Stimulated activated CD4-positive, alpha-beta T cell treated with anti-CD3 and anti-CD28 coated beads, Interleukin-1b, Interleukin-23, amount 100 ng/mL, for 48 hours (primary cell): ENCODE measurements around the gene GALNS.

ENCODE experiments used
- DNase-seq: peaks from one replicate; pipeline ENCODE4 v3.0.0-alpha.2; 2020

The GALNS gene

DNA sequence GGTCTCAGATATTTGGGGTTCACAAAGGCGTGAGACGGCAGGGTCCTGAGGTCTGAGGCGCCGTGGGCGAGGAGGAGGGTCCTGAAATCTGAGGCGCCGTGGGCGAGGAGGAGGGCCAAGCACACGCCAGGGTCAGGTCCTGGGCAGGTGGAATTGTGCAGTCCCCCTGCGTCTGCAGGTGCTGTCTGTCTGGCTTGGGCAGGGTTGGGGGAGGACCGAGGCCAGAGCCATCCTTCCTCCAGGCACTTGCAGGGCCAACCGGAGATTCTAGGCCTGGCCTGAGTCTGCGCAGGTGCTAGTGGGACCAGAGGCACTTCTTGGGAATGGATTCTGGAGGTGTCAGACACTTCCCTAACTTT lies 42.6 kb downstream of the GALNS start:
- no peak for DNase-seq

DNA sequence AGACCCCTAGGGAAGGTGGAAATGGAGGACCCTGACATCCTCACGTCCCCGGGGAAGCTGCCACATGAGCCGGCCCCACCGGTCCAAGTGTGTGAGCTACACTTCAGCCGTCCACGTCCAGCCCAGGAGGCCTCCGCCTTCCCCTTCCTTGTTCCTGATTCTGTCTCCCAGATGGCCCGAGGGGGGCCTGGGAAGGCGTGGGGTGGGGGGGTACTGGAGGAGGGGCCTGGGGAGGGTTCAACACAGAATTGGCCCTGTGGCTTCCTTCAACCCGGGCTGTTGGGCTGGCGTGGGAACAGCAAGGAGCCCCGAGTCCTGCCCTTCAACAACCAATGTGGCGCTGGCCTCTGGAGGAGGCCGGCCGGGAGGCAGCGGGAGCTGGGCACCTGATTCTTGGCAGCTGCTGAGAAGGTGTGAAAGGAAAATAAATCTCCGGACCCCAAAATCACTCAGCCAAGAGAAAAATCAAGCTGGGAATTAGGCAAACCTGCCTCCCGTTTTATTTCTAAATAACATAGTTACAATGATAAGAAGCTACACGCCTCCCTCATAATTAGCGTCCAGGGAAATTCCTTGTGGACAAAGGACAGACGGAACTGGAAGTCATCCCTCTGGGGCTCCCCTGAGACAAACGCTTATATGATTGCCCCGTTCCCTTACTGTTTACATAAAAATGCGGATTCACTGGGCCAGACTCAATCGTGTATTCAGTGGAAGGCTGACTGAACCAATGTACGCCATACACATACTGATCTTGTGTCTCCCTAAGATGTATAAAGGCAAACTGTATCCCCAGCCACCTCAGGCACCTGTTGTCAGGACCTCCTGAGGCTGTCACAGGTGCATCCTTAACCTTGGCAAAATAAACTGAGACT lies 43.2 kb downstream of the GALNS start:
- no peak for DNase-seq

DNA sequence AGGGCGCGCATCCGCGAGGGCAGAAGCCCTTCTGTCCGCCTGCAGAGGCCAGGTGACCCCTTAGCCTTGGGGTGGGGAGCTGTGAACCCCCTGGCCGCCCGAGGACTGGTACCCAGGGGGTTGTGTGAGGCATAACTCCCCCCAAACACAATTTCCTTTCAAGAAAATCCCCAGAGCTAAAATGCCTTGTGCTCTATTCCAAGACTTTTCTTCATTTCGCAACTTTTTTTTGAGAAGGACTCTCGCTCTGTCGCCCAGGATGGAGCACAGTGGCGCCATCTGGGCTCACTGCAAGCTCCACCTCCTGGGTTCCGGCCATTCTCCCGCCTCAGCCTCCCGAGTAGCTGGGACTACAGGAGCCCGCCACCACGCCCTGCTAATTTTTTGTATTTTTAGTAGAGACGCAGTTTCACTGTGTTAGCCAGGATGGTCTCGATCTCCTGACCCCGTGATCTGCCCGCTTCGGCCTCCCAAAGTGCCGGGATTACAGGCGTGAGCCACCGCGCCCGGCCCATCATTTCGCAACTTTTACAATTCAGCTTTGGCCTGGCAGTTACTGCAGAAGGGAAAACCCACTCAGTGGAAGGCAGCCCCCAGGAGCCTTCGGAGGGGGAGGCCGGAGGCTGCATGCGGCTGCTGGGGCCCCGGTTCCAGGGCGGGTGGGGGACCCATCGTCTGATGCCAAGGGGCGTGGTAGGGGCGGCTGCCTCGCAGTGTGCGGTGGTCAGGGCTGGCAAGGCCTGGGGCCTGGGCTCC lies 44.1 kb downstream of the GALNS start:
- peak; percentile 47 for DNase-seq

DNA sequence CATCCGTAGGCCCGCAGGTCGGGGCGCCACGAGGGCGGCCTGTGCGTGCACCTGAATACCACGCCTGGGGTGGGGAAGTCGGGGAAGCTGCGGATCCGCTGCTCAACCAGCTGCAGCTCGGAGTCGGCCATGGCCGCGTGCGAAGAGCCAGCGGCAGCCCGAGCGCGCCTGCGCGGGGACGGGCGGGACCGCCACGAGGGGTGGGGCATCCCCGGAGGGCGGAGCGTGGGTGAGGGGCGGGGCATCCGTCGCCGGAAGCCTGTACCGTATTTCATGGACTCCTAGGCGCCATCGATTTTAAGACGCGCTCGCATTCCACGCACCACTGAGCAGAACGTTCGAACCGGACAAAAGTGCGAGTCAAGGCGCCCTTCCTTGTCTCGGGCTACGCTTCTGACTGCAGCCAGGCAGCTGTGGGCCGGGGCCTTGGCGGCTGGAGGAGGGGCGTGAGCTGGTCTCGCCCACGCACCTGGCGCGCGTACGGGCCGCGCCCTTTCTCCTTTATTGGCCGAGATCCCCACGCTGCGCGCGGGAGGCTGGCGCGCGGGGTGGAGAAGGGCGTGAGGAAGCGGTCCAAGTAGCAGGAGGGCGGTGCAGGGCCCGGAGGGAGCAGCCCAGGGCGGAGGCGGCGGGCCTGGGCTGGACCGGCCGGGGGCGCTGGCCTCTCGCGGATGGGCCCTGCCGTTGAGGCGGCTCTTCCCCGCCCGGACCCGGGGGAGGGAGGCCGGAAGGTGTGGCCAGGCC lies 44.8 kb downstream of the GALNS start, which contains the start of gene APRT:
Gene APRT, minus strand, starts transcription at position 160 of the 744 bp plus-strand sequence. Its CDS starts 29 bp downstream, at position 131.
- DNase-seq: peak; percentile 97

DNA sequence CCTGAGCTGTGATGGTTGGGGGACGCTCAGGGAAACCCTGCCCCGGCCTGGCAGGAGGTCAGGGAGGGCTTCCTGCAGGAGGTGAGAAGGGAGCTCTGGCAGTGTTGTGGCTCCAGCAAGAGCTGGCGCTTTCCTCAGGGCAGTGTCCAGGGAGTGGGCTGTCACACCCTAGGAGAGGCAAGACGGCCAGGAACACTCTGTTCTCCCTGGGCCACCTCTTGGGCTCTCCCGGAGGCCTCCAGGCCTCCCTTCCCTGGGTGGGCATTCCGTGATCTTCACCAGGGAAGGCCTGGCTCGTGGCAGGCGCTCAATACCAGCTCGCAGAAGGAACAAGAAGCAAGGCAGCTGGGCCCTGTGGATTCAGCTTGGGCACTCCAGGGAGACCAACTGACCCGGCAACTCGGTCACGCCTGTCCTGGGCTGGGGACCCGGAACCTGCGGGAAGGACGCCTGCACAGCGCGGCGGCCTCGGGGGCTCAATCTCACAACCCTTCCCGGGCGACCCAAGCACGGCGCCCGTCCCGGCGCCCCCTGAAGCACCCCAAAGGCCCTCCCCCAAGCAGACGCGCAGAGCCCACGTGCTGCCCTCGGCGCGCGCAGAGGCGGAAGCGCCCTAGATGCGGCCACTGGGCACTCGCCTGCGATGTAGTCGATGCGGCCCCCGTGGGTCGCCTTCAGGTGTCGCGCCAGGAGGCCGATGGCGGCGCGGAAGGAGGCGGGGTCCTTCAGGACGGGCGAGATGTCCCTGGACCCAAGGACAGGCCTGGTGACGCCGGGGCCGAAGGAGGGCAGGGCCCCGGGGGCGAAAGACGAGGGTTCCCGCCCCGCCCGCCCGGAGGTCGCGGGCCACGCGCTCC lies 45.6 kb downstream of the GALNS start:
- DNase-seq: peak; percentile 64

DNA sequence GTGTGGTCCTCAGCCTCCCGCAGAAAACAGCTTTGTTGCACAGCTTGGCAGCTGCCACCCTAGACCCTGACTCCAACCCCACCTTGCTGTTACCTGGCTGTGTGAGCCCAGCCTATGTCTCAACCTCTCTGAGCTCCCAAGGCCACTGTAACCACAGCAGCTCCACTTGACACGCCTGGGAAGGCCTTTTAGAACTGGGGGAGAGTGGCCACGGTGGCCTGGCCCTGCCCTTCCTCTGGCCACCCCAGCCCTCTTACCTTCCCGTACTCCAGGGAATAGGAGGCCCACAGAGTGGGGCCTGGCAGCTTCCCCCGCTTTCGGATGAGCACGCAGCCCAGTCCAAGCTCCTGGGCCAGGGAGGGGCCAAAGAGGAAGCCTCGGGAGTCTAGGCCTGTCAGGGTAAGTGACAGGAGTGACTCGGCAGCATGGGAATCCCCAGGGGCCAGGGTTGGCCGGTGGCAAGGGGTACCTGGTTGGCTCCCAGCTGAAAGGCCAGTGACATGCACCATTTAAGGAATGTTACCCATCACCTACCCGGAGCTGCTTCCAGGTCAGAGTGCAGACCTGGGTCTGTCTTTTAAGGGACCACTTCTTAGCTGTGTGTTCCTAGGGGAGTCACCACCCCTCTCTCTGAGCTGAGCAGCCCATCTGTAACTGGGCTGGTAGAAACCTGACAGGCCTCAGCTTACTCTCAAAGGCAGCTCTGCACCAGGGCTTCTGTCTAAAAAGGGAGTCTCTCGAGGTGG lies 46.4 kb downstream of the GALNS start:
- peak; percentile 63 for DNase-seq

DNA sequence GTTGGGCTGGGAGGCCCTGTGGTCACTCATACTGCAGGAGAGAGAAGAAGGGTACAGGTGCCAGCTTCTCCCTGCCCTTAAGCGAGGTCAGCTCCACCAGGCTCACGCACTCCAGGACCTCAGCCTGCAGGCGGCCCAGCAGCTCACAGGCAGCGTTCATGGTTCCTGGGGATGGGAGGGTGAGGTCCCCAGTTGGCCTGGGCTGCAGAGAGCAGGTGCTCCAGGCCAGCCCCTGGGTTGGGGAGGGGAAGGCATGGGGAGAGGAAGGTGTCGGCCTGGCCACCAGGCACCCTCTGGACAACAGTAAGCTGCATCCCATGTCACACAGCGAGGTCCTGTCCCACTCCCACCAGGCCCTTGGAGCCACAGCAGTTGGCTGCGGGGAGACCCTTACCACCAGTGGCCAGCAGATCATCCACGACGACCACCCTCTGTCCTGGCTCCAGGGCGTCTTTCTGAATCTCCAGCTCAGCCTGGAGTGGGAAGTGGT lies 47.0 kb downstream of the GALNS start:
- no peak for DNase-seq

DNA sequence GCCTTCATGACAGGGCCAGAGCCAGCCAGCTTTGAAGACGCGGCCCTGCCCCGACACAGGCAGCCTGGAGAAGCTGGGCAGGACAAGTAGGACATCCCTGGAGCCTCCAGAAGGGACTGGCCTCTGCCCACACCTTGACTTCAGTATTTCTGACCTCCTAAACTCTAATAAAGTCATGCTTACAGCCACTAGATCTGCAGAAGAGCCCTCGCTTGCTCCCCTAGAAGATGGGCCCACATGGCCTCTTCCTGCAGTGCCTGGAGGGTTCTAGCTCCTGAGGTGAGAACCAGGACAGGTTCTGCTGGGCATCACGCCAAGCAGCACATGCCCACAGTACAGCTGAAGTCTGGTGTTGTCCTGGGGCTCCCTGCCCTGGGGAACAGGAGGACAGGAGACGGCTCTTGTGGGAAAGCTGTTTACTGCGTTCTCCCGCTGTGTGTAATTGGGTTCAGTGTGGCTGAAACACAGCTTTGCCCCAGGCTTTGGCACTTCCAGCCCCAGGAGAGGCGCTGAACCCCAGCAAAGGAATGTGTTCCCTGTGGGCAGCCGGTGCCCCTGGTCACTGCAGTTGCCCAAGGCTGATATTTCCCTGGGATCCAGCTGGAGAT lies 47.6 kb downstream of the GALNS start:
- no peak for DNase-seq

DNA sequence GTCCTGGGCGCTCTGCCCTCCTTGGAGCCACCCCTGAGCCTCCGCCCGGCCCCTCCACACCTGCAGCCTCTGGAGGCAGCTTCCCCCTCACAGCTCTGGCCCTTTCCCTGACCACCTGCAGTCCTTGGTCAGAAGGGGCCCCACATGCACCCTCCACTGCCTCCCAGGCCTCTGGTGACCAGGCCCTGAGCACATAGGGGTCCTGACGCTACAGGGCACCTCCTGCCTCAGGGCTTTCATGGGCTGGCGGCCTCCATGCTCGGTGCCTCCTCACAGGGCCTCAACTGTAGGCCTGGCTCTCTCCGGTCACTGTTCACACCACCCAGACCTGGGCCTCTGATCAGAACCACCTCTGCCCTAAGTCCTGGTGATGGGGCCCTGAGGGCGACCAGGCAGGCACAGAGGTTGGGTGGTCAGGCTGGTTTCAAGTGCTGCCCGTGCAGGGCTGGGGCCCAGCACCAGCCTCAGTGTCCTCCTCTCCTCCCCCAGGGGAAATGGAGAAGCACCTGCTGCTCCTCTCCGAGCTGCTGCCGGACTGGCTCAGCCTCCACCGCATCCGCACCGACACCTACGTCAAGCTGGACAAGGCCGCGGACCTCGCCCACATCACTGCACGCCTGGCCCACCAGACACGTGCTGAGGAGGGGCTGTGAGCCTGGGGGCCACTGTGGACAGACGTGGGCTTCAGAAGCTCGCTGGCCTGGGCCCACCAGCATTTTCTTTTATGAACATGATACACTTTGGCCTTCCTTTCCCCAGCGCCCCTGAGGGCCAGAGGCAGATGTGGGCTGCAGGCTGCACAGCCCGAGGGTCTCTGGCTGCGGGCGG lies 48.9 kb downstream of the GALNS start:
- DNase-seq: no peak

DNA sequence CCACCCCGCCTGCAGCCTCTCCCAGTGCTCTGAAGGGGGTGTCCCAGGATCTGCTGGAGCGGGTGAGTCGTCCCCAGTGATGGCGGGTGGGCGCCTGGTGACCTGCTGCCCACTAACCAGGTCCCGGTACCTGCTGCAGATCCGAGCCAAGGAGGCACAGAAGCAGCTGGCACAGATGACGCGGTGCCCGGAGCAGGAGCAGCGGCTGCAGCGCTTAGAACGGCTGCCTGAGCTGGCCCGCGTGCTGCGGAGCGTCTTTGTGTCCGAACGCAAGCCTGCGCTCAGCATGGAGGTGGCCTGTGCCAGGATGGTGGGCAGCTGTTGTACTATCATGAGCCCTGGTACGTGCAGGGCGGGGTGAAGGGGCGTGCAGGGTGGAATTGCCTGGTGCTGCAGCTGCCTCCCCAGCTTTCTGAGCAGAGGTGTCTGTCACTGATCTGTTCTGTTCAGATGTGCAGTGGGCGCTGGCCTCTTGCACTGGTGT lies 49.6 kb downstream of the GALNS start:
- DNase-seq: no peak

DNA sequence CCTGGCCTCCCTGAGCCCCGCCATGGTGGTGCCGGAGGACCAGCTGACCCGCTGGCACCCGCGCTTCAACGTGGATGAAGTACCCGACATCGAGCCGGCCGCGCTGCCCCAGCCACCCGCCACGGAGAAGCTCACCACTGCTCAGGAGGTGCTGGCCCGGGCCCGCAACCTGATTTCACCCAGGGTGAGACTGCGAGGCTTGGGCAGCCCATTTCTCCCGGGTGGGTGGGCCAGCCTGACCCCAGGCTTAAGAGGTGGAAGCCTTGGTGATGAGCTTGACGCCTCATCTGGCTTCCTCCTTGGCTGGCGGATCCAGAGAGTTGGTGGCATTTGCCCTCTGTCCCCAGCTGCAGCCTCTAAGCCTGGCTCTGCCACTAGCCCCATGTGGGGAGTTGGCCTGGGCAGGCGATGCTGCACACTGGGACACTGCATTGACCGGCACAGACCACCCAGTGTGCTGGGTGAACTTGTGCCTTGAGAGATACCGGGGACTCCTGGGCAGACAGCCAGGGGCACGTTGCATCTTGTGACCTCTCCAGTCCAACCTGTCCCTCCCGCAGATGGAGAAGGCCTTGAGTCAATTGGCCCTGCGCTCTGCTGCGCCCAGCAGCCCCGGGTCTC lies 50.1 kb downstream of the GALNS start:
- DNase-seq: no peak

DNA sequence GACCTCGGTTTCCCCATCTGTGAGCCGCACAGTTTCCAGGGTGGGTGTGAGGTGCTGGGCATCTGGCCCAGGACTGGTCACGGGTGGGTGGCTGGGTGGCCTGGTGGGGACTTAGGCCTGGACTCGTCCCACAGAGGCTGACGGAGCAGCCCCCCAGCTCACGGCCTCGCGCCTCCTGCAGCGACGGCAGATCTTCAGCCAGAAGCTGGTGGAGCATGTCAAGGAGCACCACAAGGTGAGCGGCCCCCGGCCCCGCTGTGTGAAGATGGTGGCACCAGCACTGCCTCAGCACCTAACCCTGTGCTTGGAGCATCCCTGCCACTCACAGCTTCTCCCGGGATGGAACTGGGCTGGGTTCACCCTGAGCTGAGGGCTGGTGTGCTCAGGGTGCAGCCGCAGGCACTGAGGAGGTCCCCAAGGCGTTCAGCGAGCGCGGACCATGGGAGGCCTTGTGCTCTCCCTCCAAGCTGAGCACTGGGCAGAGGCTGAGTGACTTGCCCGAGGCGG lies 50.8 kb downstream of the GALNS start:
- no peak for DNase-seq

DNA sequence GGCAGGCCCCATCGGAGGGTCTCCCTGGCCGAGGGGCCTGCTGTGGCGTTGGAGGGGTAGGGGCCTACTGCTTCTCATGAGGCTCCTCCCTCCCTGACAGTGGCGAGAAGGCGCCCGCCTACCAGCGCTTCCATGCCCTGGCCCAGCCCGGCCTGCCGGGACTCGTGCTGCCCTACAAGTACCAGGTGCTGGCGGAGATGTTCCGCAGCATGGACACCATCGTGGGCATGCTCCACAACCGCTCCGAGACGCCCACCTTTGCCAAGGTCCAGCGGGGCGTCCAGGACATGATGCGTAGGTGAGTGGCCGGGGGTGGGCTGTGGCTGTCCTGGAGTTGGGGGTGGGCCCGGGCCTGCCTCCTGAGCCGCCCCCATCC lies 51.4 kb downstream of the GALNS start:
- DNase-seq: no peak

DNA sequence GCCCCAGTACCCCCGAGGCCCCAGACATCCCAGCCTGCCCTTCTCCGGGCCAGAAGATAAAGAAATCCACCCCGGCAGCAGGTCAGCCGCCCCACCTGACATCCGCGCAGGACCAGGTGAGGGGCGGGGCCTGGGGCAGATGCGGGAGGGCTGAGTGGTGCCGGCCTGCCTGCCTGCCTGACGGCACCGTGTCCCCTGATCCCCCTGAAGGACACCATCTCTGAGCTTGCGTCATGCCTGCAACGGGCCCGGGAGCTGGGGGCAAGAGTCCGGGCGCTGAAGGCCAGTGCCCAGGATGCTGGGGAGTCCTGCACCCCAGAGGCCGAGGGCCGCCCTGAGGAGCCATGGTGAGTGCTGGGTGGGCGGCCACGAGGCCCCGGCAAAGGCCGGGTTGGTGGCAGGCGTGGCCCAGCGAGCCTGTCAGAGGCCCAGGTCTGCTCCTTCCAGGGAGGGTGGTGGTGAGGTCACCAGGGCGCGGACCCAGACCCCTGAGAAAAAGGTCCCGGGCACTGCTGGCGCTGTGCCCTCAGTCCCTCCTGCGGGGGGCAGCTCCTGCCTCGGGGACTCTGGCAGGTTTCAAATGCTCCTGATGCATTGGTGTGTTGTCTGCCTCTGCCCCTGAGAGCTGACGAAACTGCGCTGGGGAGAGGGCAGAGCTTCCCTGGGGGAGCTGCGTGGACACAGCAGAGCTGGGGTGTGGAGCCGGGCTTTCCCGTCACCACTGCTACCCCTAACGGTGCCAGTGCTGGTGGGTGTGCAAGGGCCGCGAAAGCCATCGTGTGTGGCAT lies 52.0 kb downstream of the GALNS start:
- peak; percentile 64 for DNase-seq

DNA sequence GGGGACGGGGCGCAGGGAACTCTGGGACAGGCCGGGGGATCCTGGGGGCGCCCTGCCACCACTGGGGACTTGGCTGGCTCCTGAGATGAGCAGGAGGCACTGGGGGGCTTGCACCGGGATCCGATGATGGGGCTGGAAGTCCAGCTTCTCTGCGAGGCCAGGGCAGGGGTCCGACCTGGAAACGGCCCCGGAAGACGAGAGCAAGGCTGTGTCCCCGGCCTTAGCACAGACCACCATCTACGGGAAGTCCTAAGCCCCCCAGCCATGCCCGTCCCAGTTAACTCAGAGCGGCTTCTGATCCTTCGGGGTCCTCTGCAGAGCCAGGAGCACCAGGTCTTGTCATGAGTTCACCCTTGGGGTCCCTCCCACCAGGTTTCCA lies 52.6 kb downstream of the GALNS start:
- DNase-seq: no peak

DNA sequence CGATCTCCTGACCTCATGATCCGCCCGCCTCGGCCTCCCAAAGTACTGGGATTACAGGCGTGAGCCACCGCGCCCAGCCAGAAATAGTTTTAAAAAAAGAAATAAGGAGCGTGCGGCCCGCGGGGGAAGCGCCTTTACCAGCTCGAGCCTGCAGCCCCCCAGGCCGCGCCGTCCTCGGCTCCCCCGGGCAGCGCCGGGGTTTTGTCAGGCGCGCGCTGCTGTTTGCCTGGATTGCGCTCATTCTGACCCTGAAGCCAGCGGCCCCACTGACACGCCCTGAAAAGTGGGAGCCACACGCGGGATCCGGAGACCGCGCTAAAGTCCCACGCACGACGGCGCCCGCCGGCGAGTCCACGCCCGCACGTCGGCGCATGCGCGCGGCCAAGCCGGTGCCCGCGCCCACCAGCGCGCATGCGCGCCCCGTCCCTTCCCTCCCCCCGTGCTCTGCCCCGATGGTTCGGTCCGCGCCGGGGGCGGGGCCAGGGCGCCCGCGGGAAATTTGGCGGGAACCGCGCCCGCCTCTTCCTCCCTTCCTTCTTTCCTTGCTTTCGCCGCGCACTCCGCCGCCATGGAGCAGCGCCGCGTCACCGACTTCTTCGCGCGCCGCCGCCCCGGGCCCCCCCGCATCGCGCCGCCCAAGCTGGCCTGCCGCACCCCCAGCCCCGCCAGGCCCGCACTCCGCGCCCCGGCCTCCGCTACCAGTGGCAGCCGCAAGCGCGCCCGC lies 53.3 kb downstream of the GALNS start, which contains the start of gene CDT1:
Gene CDT1, plus strand, starts transcription at position 526 of the 724 bp plus-strand sequence. Its CDS starts 43 bp downstream, at position 569.
- DNase-seq: peak; percentile 84

DNA sequence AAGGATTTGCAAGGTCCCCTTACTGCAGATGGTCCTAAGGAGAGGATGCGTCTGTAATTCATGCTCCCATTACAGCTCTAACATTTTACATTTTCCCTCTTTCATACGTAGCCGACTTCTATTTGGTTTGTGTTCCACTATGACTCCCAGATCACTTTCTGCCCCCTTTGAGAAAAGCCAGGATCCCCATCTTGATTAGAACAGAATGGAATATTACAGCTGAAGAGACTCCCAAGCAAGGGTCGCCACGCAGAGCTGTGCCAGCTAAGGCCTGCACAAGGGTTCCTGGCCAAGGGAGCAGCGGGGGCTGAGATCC lies 56.5 kb downstream of the GALNS start:
- DNase-seq: no peak
